HCT116 (cell line): ENCODE data around the gene TRIM31. TPM values are rescaled to one million over a fixed set of nuclear protein-coding genes. Genes with fewer than 3 reads are reported as not detected.
"Not testable (repeated sequence)": the region's sequence is repeated elsewhere in the genome, so short reads cannot be mapped to it uniquely, and the experiment has no call there.

ENCODE experiments used
- ATAC-seq: fragments of 200-7000 bp; cut with Tn5 transposase; 2 replicates; pipeline ENCODE4 v1.9.1; 2020; ENCODE audit warnings: mild to moderate bottlenecking, moderate library complexity
- BruUV-seq: library from RNA; stranded (reverse); fragments of 400-500 nt; replicated peaks from 2 replicates; lab custom pipeline; 2021; lab: Mats Ljungman, UMichigan
- CTCF ChIA-PET: fragments of 300-600 bp; sonication (Branson Sonifier 250); formaldehyde crosslinking; loops from one replicate; lab custom pipeline; 2021; ENCODE audit warnings: antibody characterized with exemption; lab: Charles Lee
- POLR2A ChIA-PET: fragments of 300-600, 350-600 bp; sonication (Branson Sonifier 250); formaldehyde crosslinking; loops from one replicate; lab custom pipeline; 2021; ENCODE audit warnings: antibody characterized with exemption; lab: Charles Lee
- RAD21 ChIA-PET, 2 experiments: fragments of 300-600 bp; sonication (Branson Sonifier 250); formaldehyde crosslinking; loops; one replicate each; lab custom pipeline; 2023; ENCODE audit warnings: low total read pairs in 2 of 2; ENCODE audit not compliant: uncharacterized antibody in 2 of 2, unreplicated experiment in 2 of 2, low non-redundant PET in 1 of 2; lab: Charles Lee
- DNase-seq: peaks from one replicate; pipeline ENCODE4 v3.0.0-alpha.2; 2010; ENCODE audit warnings: low read depth, low spot score
- H2AFZ ChIP-seq: fragments of 200-600 bp; shearing (Covaris generic), sonication (generic); 2 replicates; pipeline ENCODE4 v1.6.1; 2017; ENCODE audit warnings: low read depth, mixed run types, mixed read lengths, antibody characterized with exemption, low read length; ENCODE audit not compliant: poor library complexity, severe bottlenecking
- H3K27ac ChIP-seq: 2 replicates; pipeline ENCODE4 v1.5.1; 2012; ENCODE audit warnings: low read depth, low read length
- H3K27me3 ChIP-seq: fragments of 200-600 bp; sonication (generic); 2 replicates; pipeline ENCODE4 v1.6.1; 2016; ENCODE audit warnings: mixed run types, low read length, mixed read lengths; ENCODE audit not compliant: insufficient read depth
- H3K36me3 ChIP-seq, 2 experiments: fragments of 200-500 bp in 1 of 2; fragments of 200-600 bp in 1 of 2; sonication (Bioruptor generic) in 1 of 2; sonication (generic) in 1 of 2; 2 replicates each; pipeline versions ENCODE4 v1.5.1 to v1.6.1; 2014 to 2016; ENCODE audit warnings: low read length in 2 of 2, inconsistent platforms in 1 of 2, mixed read lengths in 1 of 2, mixed run types in 1 of 2; ENCODE audit not compliant: insufficient read depth in 2 of 2, control insufficient read depth in 1 of 2
- H3K4me1 ChIP-seq, 2 experiments: fragments of 200-600 bp in 1 of 2; sonication (generic) in 1 of 2; 2 replicates each; pipeline versions ENCODE4 v1.5.1 to v1.6.1; 2012 to 2017; ENCODE audit warnings: low read length in 2 of 2, inconsistent platforms in 1 of 2, mild to moderate bottlenecking in 1 of 2, mixed read lengths in 1 of 2, mixed run types in 1 of 2, moderate library complexity in 1 of 2; ENCODE audit not compliant: insufficient read depth in 2 of 2, control insufficient read depth in 1 of 2
- H3K4me2 ChIP-seq: fragments of 200-600 bp; sonication (generic); 2 replicates; pipeline ENCODE4 v1.6.1; 2017; ENCODE audit warnings: mixed run types, low read length, mixed read lengths
- H3K4me3 ChIP-seq, 2 experiments: fragments of 200-600 bp in 1 of 2; sonication (generic) in 1 of 2; replicated peaks in 1 of 2; 2 replicates each; pipeline ENCODE4 v1.5.1; 2011 to 2016; ENCODE audit warnings: low read length in 2 of 2, control low read depth in 1 of 2, low read depth in 1 of 2, mild to moderate bottlenecking in 1 of 2, mixed read lengths in 1 of 2, mixed run types in 1 of 2
- H3K79me2 ChIP-seq: fragments of 200-600 bp; sonication (generic); 2 replicates; pipeline ENCODE4 v1.6.1; 2017; ENCODE audit warnings: mild to moderate bottlenecking, mixed run types, low read length, moderate library complexity, mixed read lengths; ENCODE audit not compliant: insufficient read depth
- H3K9ac ChIP-seq: fragments of 200-600 bp; sonication (generic); 2 replicates; pipeline ENCODE4 v1.6.1; 2016; ENCODE audit warnings: low read length, mixed read lengths
- H3K9me2 ChIP-seq: fragments of 200-600 bp; sonication (generic), shearing (Covaris generic); 2 replicates; pipeline ENCODE4 v1.6.1; 2017; ENCODE audit warnings: mixed run types, mild to moderate bottlenecking, moderate library complexity; ENCODE audit not compliant: insufficient read depth
- H3K9me3 ChIP-seq, 2 experiments: fragments of 200-500 bp in 1 of 2; fragments of 200-600 bp in 1 of 2; sonication (Bioruptor generic) in 1 of 2; sonication (generic) in 1 of 2; 2 replicates each; pipeline ENCODE4 v1.6.1; 2014 to 2017; ENCODE audit warnings: low read length in 2 of 2, mixed read lengths in 2 of 2, inconsistent platforms in 1 of 2, low read depth in 1 of 2, mild to moderate bottlenecking in 1 of 2, mixed run types in 1 of 2, moderate library complexity in 1 of 2; ENCODE audit not compliant: control insufficient read depth in 1 of 2, insufficient read depth in 1 of 2
- H4K20me1 ChIP-seq: fragments of 200-600 bp; sonication (generic), shearing (Covaris generic); 2 replicates; pipeline ENCODE4 v1.6.1; 2017; ENCODE audit warnings: mixed run types, mild to moderate bottlenecking, moderate library complexity; ENCODE audit not compliant: insufficient read depth
- CBX3 ChIP-seq: IDR thresholded peaks from 2 replicates; pipeline ENCODE4 v1.6.1; 2012; ENCODE audit warnings: low read depth
- CEBPB ChIP-seq: IDR thresholded peaks from 2 replicates; pipeline ENCODE4 v1.6.1; 2012; ENCODE audit warnings: low read depth
- EZH2 ChIP-seq: fragments of 200-600 bp; sonication (generic); IDR thresholded peaks from 2 replicates; pipeline ENCODE4 v1.6.1; 2017; ENCODE audit warnings: antibody characterized with exemption, mixed run types
- JUND ChIP-seq: IDR thresholded peaks from 2 replicates; pipeline ENCODE4 v1.6.1; 2012
- MAX ChIP-seq: IDR thresholded peaks from 2 replicates; pipeline ENCODE4 v1.6.1; 2012
- SRF ChIP-seq: IDR thresholded peaks from 2 replicates; pipeline ENCODE4 v1.6.1; 2012; ENCODE audit warnings: low read depth
- TCF7L2 ChIP-seq: IDR thresholded peaks from 2 replicates; pipeline ENCODE4 v1.7.0; 2011; ENCODE audit warnings: borderline replicate concordance, inconsistent platforms; ENCODE audit not compliant: insufficient read depth, insufficient read length; ENCODE audit errors: extremely low read depth
- intact Hi-C: fragments of 100-400 bp; cut with micrococcal nuclease; formaldehyde crosslinking; loops from 2 replicates; pipeline ENCODE4 v1.10.0; 2022
- total RNA-seq: library from RNA; stranded (reverse); gene quantifications from one replicate; pipeline ENCODE4 v1.2.1, GENCODE V29; 2021; ENCODE audit not compliant: unreplicated experiment

The TRIM31 gene
- total RNA-seq, 1 experiment from 2014 or later = not detected

GRCh38 chr6:30142665-30143064 lies 29.8 kb upstream of the TRIM31 start:
- no peaks in the 10 kb centered on the region for H3K36me3 ChIP-seq
- ChIA-PET POLR2A (interaction anchor here (0.7 kb wide), 1 partner anchor 102 kb away, joined by 3 read pairs; no protein-coding TSS in a partner anchor), CTCF (interaction anchor here (1.1 kb wide), 1 partner anchor 12 kb away, joined by 6 read pairs; no protein-coding TSS in a partner anchor), RAD21 (no interaction called here)
- H4K20me1 ChIP-seq = no peaks in the 10 kb centered on the region
- no peak overlapping the region for H2AFZ ChIP-seq
- H3K4me2 ChIP-seq = no peak overlapping the region
- no peak overlapping the region for H3K27ac ChIP-seq
- no peaks in the 10 kb centered on the region for H3K27me3 ChIP-seq
- no peaks in the 10 kb centered on the region for H3K9me3 ChIP-seq
- H3K4me3 ChIP-seq = no peak overlapping the region
- intact Hi-C loops = no loop called here
- BruUV-seq = no TSS peak
- TF ChIP-seq EZH2 = no peak
- TF ChIP-seq CEBPB = no peak
- TF ChIP-seq JUND = no peak
- TF ChIP-seq TCF7L2 = no peak
- no peak for TF ChIP-seq SRF
- no peak for TF ChIP-seq MAX
- TF ChIP-seq CBX3 = no peak
- H3K79me2 ChIP-seq = no peaks in the 10 kb centered on the region
- ATAC-seq (no peak), DNase-seq (no peak)
- H3K9ac ChIP-seq = no peak overlapping the region
- no peaks in the 10 kb centered on the region for H3K4me1 ChIP-seq
- H3K9me2 ChIP-seq = no peaks in the 10 kb centered on the region

GRCh38 chr6:30140240-30140639 lies 27.4 kb upstream of the TRIM31 start:
- not testable (repeated sequence) for H3K36me3 ChIP-seq
- CTCF ChIA-PET = interaction anchor here (1.3 kb wide), 1 partner anchor 9 kb away, joined by 5 read pairs; no protein-coding TSS in a partner anchor

More at GRCh38 chr6:30140240-30140639, 27.4 kb upstream of the TRIM31 start:
- H3K27me3 ChIP-seq, ATAC-seq, H4K20me1 ChIP-seq, H3K4me3 ChIP-seq, H3K9me3 ChIP-seq, H3K4me1 ChIP-seq, RAD21 ChIA-PET, H3K79me2 ChIP-seq, H2AFZ ChIP-seq, H3K9ac ChIP-seq, H3K9me2 ChIP-seq, H3K4me2 ChIP-seq, H3K27ac ChIP-seq, DNase-seq, BruUV-seq, POLR2A ChIA-PET, intact Hi-C loops: not testable (repeated sequence)
